Measurements from ENCODE around the gene ZNF516.

DNA sequence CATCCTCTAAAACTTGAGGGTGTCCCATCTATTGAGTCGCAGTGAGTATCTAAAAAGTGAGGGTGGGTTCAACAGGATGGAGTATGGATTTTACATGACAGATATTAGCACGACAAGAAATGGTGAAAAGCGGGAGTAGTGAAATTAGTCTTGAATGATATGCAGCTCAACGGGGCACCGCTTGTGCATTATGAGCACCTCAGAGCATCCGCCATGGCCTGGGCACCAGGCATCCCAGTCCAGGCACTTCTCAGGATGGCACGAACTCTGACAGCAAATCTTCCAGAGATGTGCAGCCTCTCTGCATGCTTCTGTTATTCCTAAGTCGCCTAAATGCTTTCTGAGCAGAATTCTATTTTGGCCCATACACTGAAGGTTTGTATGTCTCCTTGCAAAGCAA is 57.1 kb downstream of the ZNF516 start:
- no peak for TF ChIP-seq POLR2A (IDR thresholded peaks at IDR 0.05)
- TF ChIP-seq EP300 (IDR thresholded peaks at IDR 0.05): no peak
- TF ChIP-seq, protein P1, sequence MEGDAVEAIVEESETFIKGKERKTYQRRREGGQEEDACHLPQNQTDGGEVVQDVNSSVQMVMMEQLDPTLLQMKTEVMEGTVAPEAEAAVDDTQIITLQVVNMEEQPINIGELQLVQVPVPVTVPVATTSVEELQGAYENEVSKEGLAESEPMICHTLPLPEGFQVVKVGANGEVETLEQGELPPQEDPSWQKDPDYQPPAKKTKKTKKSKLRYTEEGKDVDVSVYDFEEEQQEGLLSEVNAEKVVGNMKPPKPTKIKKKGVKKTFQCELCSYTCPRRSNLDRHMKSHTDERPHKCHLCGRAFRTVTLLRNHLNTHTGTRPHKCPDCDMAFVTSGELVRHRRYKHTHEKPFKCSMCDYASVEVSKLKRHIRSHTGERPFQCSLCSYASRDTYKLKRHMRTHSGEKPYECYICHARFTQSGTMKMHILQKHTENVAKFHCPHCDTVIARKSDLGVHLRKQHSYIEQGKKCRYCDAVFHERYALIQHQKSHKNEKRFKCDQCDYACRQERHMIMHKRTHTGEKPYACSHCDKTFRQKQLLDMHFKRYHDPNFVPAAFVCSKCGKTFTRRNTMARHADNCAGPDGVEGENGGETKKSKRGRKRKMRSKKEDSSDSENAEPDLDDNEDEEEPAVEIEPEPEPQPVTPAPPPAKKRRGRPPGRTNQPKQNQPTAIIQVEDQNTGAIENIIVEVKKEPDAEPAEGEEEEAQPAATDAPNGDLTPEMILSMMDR (IDR thresholded peaks at IDR 0.05): no peak
